K562 (cell line): Measurements from ENCODE around the gene COL9A3. TPM values are rescaled to one million over a fixed set of nuclear protein-coding genes. Genes with fewer than 3 reads are reported as not detected.

Source experiments
- CGGBP1 ChIP-seq: fragments of 250-450 bp; sonication (Bioruptor Pico); IDR thresholded peaks from 2 replicates; pipeline ENCODE4 v1.9.0; 2021; ENCODE audit warnings: mild to moderate bottlenecking
- CREB3L1 ChIP-seq: fragments of 450-650 bp; IDR thresholded peaks from 2 replicates; pipeline ENCODE4 v1.6.1; 2014; ENCODE audit warnings: low read depth, mild to moderate bottlenecking, moderate library complexity, borderline replicate concordance
- CTCF ChIP-seq, 3 experiments: IDR thresholded peaks in 2 of 3; conservative IDR thresholded peaks in 1 of 3; 2 replicates each; pipeline ENCODE4 v1.5.1; 2011 to 2012; ENCODE audit warnings: low read length in 3 of 3, mild to moderate bottlenecking in 3 of 3, control low read depth in 2 of 3, improper control_type of control experiment in 1 of 3, inconsistent platforms in 1 of 3, low read depth in 1 of 3, mixed read lengths in 1 of 3, moderate library complexity in 1 of 3; ENCODE audit not compliant: insufficient read depth in 2 of 3
- DNMT1 ChIP-seq: fragments of 450-650 bp; IDR thresholded peaks from 2 replicates; pipeline ENCODE4 v1.6.1; 2016; ENCODE audit warnings: antibody characterized with exemption, mild to moderate bottlenecking
- ESRRA ChIP-seq: fragments of 450-650 bp; IDR thresholded peaks from 2 replicates; pipeline ENCODE4 v1.6.1; 2014; ENCODE audit warnings: low read depth, mild to moderate bottlenecking, moderate library complexity, borderline replicate concordance
- MXD1 ChIP-seq: fragments of 250-450 bp; sonication (Bioruptor Pico); IDR thresholded peaks from 2 replicates; pipeline ENCODE4 v1.8.0; 2021; ENCODE audit warnings: borderline replicate concordance, mild to moderate bottlenecking, moderate library complexity; ENCODE audit not compliant: poor library complexity, severe bottlenecking
- NFYB ChIP-seq: IDR thresholded peaks from 2 replicates; pipeline ENCODE4 v1.6.1; 2011; ENCODE audit warnings: mild to moderate bottlenecking, moderate library complexity; ENCODE audit not compliant: insufficient read length; ENCODE audit errors: extremely low read depth
- NKRF ChIP-seq: fragments of 450-650 bp; IDR thresholded peaks from 2 replicates; pipeline ENCODE4 v1.6.1; 2016; ENCODE audit warnings: borderline replicate concordance
- RFX1 ChIP-seq: fragments of 450-650 bp; IDR thresholded peaks from 2 replicates; pipeline ENCODE4 v1.6.1; 2016; ENCODE audit warnings: mild to moderate bottlenecking, moderate library complexity
- TAF15 ChIP-seq: fragments of 200-400 bp; formaldehyde crosslinking; IDR thresholded peaks from 2 replicates; pipeline ENCODE4 v1.6.1; 2017; ENCODE audit warnings: mild to moderate bottlenecking, low read depth, low read length, moderate library complexity
- ZNF133 ChIP-seq: fragments of 250-450 bp; sonication (Bioruptor Pico); IDR thresholded peaks from 2 replicates; pipeline ENCODE4 v1.4.0; 2020; ENCODE audit warnings: mild to moderate bottlenecking
- ZNF224 ChIP-seq: sonication (generic); formaldehyde crosslinking; IDR thresholded peaks from 2 replicates; pipeline ENCODE4 v1.8.0; 2022; ENCODE audit warnings: mild to moderate bottlenecking, missing genetic modification reagents
- ZNF23 ChIP-seq: fragments of 250-450 bp; sonication (Bioruptor Pico); IDR thresholded peaks from 2 replicates; pipeline ENCODE4 v1.4.0; 2020; ENCODE audit warnings: mild to moderate bottlenecking
- ZNF347 ChIP-seq: fragments of 450-650 bp; formaldehyde crosslinking; IDR thresholded peaks from 2 replicates; pipeline ENCODE4 v1.4.0; 2020; ENCODE audit warnings: low read depth, mild to moderate bottlenecking, moderate library complexity
- ZNF408 ChIP-seq: fragments of 250-450 bp; sonication (Bioruptor Pico); IDR thresholded peaks from 2 replicates; pipeline ENCODE4 v1.4.0; 2020; ENCODE audit warnings: low read depth, mild to moderate bottlenecking, moderate library complexity
- ZNF518B ChIP-seq: fragments of 250-450 bp; sonication (Bioruptor Pico); IDR thresholded peaks from 2 replicates; pipeline ENCODE4 v1.5.0; 2021; ENCODE audit warnings: mild to moderate bottlenecking, moderate library complexity
- ZNF785 ChIP-seq: fragments of 250-450 bp; sonication (Bioruptor Pico); IDR thresholded peaks from 2 replicates; pipeline ENCODE4 v1.4.0; 2020; ENCODE audit warnings: mild to moderate bottlenecking
- polyA plus RNA-seq, 8 experiments: library from polyadenylated mRNA; depleted of rRNA in 4 of 8; stranded (reverse) in 5 of 8; unstranded in 3 of 8; fragments of >200 nt; fragmentation: Nextera tagmentation in 2 of 8; fragmentation: Illumina TruSeq in 1 of 8; extraction: Ambion mirVana in 2 of 8; extraction: Trizol in 1 of 8; gene quantifications; 2 replicates each; pipeline versions ENCODE4 v1.2.1 to v1.2.3, GENCODE V29; 2011 to 2014; ENCODE audit warnings: inconsistent platforms in 1 of 8, missing spikeins in 1 of 8
- total RNA-seq, 7 experiments: library from RNA; depleted of rRNA in 6 of 7; stranded (reverse); fragments of >200 nt in 6 of 7; fragmentation: Illumina TruSeq in 2 of 7; extraction: Trizol in 2 of 7; gene quantifications; 2 replicates each; pipeline versions ENCODE4 v1.2.1 to v1.2.3, GENCODE V29; 2011 to 2021; ENCODE audit warnings: low replicate concordance in 1 of 7

The COL9A3 gene
- total and polyA plus RNA-seq, 9 of the 15 experiments (the other 6 are each of a cell fraction or from before 2014, with no cell fraction given) = 0.14 to 3.6 (median 0.88) TPM; not detected in 1

GRCh38 chr20:62822788-62823651 is 6.2 kb downstream of the COL9A3 start (continued):
- TF ChIP-seq DNMT1 (no peak), RFX1 (no peak), ESRRA (peak; percentile 36; the same call in 1 of the 2 replicates), TAF15 (no peak), ZNF518B (CRISPR knock-in tag) (no peak), ZNF133 (no peak), NFYB (no peak), ZNF347 (CRISPR knock-in tag) (no peak), CREB3L1 (no peak), CTCF (IDR thresholded peaks at IDR 0.05 in 2 of 3, conservative IDR thresholded peaks at IDR 0.05 in 1 of 3; ENCODE audit: insufficient read depth in 2 of 3, low read depth in 1 of 3, low read length in 3 of 3) (peak; percentile 90 to 98 (median 97)), ZNF224 (CRISPR knock-in tag) (no peak), ZNF408 (CRISPR knock-in tag) (no peak), MXD1 (CRISPR knock-in tag) (no peak), ZNF23 (CRISPR knock-in tag) (no peak), CGGBP1 (no peak), ZNF785 (no peak), NKRF (no peak)
